ENCODE measurements around the gene C3orf22.

DNA sequence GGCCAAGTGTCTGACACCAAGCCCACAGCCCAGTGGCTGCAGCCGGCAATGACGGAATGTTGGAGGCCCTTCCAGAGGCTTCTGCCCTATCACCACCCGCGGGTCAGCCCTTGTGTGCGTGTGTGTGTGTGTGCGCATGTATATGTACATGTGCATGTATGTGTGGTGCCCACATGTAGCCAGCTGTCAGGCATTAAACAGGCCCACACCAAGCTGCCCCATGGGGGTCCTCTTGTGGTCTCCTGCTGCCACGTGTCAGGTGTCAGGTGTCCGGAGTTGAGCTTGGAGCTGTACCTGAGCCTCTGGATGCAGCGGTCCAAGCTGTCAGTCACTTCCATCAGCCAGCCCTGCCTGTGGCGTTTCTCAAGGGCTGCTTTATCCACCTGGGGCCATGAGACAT is 55.0 kb downstream of the C3orf22 start:
- TF ChIP-seq EZH2 (IDR thresholded peaks at IDR 0.05; ENCODE audit: borderline replicate concordance, low read depth, low read length, severe bottlenecking) = no peak
- TF ChIP-seq, protein P1, sequence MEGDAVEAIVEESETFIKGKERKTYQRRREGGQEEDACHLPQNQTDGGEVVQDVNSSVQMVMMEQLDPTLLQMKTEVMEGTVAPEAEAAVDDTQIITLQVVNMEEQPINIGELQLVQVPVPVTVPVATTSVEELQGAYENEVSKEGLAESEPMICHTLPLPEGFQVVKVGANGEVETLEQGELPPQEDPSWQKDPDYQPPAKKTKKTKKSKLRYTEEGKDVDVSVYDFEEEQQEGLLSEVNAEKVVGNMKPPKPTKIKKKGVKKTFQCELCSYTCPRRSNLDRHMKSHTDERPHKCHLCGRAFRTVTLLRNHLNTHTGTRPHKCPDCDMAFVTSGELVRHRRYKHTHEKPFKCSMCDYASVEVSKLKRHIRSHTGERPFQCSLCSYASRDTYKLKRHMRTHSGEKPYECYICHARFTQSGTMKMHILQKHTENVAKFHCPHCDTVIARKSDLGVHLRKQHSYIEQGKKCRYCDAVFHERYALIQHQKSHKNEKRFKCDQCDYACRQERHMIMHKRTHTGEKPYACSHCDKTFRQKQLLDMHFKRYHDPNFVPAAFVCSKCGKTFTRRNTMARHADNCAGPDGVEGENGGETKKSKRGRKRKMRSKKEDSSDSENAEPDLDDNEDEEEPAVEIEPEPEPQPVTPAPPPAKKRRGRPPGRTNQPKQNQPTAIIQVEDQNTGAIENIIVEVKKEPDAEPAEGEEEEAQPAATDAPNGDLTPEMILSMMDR (IDR thresholded peaks at IDR 0.05; ENCODE audit: borderline replicate concordance, extremely low read depth, low read length, poor library complexity, severe bottlenecking) = no peak
